GM19025 (cell line): ENCODE results near the gene TMEM217.
A peak's percentile ranks its signal among the peaks of the same experiment; 100 is the strongest.

ENCODE experiments used
- ATAC-seq: cut with Tn5 transposase; IDR thresholded peaks from one replicate; pipeline ENCODE4 v1.9.1; 2021; ENCODE audit warnings: mild to moderate bottlenecking, low read depth, moderate library complexity; ENCODE audit not compliant: unreplicated experiment

Gene TMEM217

DNA sequence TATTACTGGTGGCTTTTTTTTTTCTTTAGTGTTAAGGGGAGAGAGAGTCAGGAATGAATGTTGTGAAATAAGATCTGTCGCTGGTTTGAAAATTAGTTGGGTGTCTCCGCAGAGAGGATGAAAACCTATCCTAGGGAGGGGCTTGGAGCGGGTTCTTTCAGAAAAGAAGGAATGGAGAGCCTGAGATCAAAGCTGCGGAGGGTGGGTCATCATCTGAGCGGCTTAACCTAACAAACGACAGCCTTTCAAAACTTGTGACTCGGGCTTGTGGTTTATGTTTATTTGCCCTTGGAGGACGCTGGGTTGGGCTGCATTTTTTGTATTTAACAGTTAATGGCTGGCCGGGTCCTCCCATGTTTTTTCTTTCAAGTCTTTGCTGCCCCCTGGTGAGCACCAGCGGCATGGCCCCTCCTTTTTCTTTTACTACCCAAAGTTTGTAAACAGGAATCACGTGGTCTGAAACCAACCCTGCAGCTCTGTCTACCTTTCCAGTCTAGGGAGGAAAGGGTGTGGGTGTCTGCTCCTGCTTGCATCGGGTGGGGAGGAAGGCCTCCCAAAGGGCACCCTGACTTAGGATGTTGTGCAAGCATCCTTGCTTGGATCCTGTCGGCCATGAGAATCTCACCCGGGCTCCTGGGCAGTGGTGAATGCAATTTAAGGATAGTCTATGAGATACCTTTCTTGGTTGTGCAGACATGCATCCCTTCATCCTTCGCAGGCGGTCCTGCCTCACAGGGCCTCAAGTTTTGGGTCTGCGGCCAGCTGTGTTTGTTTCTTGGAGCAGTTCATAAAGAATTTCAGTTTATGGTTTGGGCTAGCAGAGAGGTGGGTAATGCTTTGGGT lies 85.8 kb downstream of the TMEM217 start:
- no peak for ATAC-seq

- ATAC-seq = no peak
Observed at GRCh38 chr6:37171201-37171969, 86.6 kb downstream of the TMEM217 start.

- ATAC-seq = peak; percentile 24
Observed at GRCh38 chr6:37170273-37171200, 87.4 kb downstream of the TMEM217 start.

GRCh38 chr6:37169496-37170272 lies 88.3 kb downstream of the TMEM217 start, which contains the start of gene PIM1:
Gene PIM1, plus strand, starts transcription at chr6:37170152. Its CDS starts 424 bp downstream, at chr6:37170576.
- peak; percentile 79 for ATAC-seq

DNA sequence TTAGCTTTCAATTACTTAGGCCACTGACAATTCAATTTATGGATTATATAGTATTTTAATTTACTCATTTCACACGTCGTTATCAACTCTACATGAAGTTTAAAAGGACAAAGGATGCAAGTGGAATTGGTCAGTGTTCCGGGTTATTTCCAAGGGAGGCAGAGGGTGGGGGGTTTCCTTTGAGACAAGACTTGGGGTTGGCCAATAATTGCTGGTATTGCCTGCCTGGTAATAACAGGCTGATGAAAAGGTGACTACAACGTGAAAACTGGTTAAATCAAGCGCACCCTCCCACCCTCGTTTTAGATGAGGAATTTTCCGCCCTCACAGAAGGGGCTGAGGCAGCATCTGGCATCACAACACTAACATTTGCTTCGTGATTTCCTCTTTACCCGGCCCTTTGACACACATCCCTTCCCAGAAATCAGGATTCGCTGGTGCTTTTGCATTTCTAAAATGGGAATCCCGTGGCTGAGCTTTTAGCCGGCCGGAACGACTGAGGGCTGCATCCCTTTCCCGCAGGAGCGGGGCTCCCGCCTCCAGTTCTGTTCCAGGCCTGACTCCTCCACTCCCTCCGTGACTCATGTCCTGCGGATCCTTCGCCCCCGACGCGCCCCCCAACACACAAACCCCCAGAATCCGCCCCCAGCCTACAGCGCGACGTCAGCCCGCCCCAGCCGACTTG lies 89.0 kb downstream of the TMEM217 start:
- ATAC-seq = no peak

- ATAC-seq = no peak
Observed at GRCh38 chr6:37168163-37168758, 89.7 kb downstream of the TMEM217 start.

DNA sequence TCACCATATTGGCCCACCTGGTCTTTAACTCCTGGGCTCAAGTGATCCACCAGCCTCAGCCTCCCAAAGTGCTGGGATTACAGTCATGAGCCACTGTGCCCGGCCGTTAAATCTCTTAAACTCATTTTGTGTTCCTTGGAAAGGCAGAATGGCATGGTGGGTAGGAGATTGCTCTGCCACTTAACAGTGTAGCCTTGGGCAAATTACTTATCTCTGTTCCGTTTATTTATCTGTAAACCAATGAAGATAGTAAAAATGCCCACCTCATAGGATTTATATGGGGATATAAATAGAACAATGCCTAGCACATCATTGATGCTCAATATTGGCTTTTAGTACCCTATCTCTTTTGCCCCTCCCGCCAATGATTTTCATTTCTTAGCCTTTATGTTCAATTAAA lies 95.2 kb downstream of the TMEM217 start:
- ATAC-seq = no peak
